Neural cell (in vitro differentiated cells): ENCODE data around the gene SPARC.

Experiments used
- CTCF ChIP-seq: fragments of 450-650 bp; IDR thresholded peaks from 2 replicates; pipeline ENCODE4 v1.5.1; 2014; ENCODE audit warnings: antibody characterized with exemption, mild to moderate bottlenecking, moderate library complexity; ENCODE audit not compliant: poor library complexity, severe bottlenecking
- EZH2 ChIP-seq: fragments of 200-600, 300-800 bp; shearing (Covaris generic), sonication (generic); IDR thresholded peaks from 2 replicates; pipeline ENCODE4 v1.6.1; 2014; ENCODE audit warnings: antibody characterized with exemption, low read length, borderline replicate concordance, mild to moderate bottlenecking; ENCODE audit not compliant: insufficient read depth, poor library complexity, severe bottlenecking
- POLR2AphosphoS5 ChIP-seq: IDR thresholded peaks from 2 replicates; pipeline ENCODE4 v1.6.1; 2012
- TAF1 ChIP-seq: IDR thresholded peaks from 2 replicates; pipeline ENCODE4 v1.6.1; 2012; ENCODE audit warnings: low read depth

GRCh38 chr5:151696470-151697061 is 9.9 kb upstream of the SPARC start:
- TF ChIP-seq CTCF (no peak), TAF1 (no peak), POLR2AphosphoS5 (no peak), EZH2 (no peak)
